GM21360 (cell line): ENCODE data around the gene M6PR.
"Not testable (repeated sequence)": the region's sequence is repeated elsewhere in the genome, so short reads cannot be mapped to it uniquely, and the experiment has no call there.

Source experiments
- ATAC-seq: cut with Tn5 transposase; IDR thresholded peaks from one replicate; pipeline ENCODE4 v1.9.1; 2021; ENCODE audit warnings: mild to moderate bottlenecking, moderate library complexity; ENCODE audit not compliant: unreplicated experiment

Gene M6PR

GRCh38 chr12:8914033-8914715, 35.3 kb downstream of the M6PR start, which contains the start of gene PHC1:
Gene PHC1 (plus strand): TSS chr12:8914509. CDS start chr12:8917678, 3,169 bp downstream.
- peak; percentile 58 for ATAC-seq

- no peak for ATAC-seq
Measured at GRCh38 chr12:8913702-8914032, 35.8 kb downstream of the M6PR start.

GRCh38 chr12:8912914-8913313, 36.5 kb downstream of the M6PR start:
- ATAC-seq: no peak

GRCh38 chr12:8911606-8912268, 37.7 kb downstream of the M6PR start:
- no peak for ATAC-seq

- ATAC-seq: no peak
Measured at GRCh38 chr12:8909752-8910151, 39.7 kb downstream of the M6PR start.

- ATAC-seq: no peak
Measured at GRCh38 chr12:8907513-8907912, 41.9 kb downstream of the M6PR start.

GRCh38 chr12:8906266-8907180, 42.9 kb downstream of the M6PR start:
- ATAC-seq: no peak

- no peak for ATAC-seq
Measured at GRCh38 chr12:8905546-8905945, 43.9 kb downstream of the M6PR start.

- no peak for ATAC-seq
Measured at GRCh38 chr12:8904665-8905064, 44.8 kb downstream of the M6PR start.

GRCh38 chr12:8903646-8904045, 45.8 kb downstream of the M6PR start:
- no peak for ATAC-seq

GRCh38 chr12:8902703-8903102, 46.7 kb downstream of the M6PR start:
- not testable (repeated sequence) for ATAC-seq

- ATAC-seq: no peak
Measured at GRCh38 chr12:8899830-8900229, 49.6 kb downstream of the M6PR start.

GRCh38 chr12:8897081-8897480, 52.4 kb downstream of the M6PR start:
- no peak for ATAC-seq

- no peak for ATAC-seq
Measured at GRCh38 chr12:8894986-8895385, 54.5 kb downstream of the M6PR start.

- no peak for ATAC-seq
Measured at GRCh38 chr12:8894378-8894777, 55.1 kb downstream of the M6PR start.

GRCh38 chr12:8891976-8892375, 57.5 kb downstream of the M6PR start:
- no peak for ATAC-seq
